Measurements from ENCODE around the gene CORT.

Gene CORT

GRCh38 chr1:10444248-10444647 is 5.6 kb upstream of the CORT start:
- Histone ChIP-seq H3K14ac (ENCODE audit: low read length) (no peak overlapping the region), H2BK12ac (ENCODE audit: low read length) (no peak overlapping the region), H3K23ac (ENCODE audit: low read depth, low read length, poor library complexity) (no peak overlapping the region), H3K27ac (replicated peaks; ENCODE audit: low read length) (no peak overlapping the region), H3K27me3 (ENCODE audit: control insufficient read depth in 3 of 3, insufficient read depth in 3 of 3, low read depth in 1 of 3, low read length in 3 of 3) (no peaks in the 10 kb centered on the region), H3K18ac (ENCODE audit: low read length) (no peak overlapping the region), H2BK120ac (ENCODE audit: low read depth, low read length) (no peak overlapping the region), H2AFZ (ENCODE audit: low read length) (no peak overlapping the region), H3K4me3 (ENCODE audit: low read length in 2 of 2) (no peak overlapping the region), H3K4me1 (ENCODE audit: control insufficient read depth in 2 of 2, insufficient read depth in 1 of 2, low read depth in 1 of 2, low read length in 2 of 2) (peaks cover 0 to 3% of the 10 kb centered on the region in 2 donors), H3K4ac (ENCODE audit: low read length) (no peak overlapping the region), H2AK5ac (ENCODE audit: low read depth, low read length) (no peak overlapping the region), H3K4me2 (ENCODE audit: insufficient read depth, low read length, poor library complexity, severe bottlenecking) (no peak overlapping the region), H3K9me3 (replicated peaks in 1 of 2; ENCODE audit: control insufficient read depth in 2 of 2, insufficient read depth in 1 of 2, low read depth in 1 of 2, low read length in 2 of 2) (no peaks in the 10 kb centered on the region), H3K36me3 (replicated peaks in 1 of 2; ENCODE audit: control insufficient read depth in 2 of 2, insufficient read depth in 2 of 2, low read length in 2 of 2) (peaks cover 4 to 50% of the 10 kb centered on the region in 2 donors), H4K91ac (ENCODE audit: low read depth, low read length, poor library complexity) (no peak overlapping the region), H2BK5ac (ENCODE audit: low read length) (no peak overlapping the region), H2BK15ac (ENCODE audit: low read length) (no peak overlapping the region), H3K9ac (ENCODE audit: low read depth, low read length, poor library complexity) (no peak overlapping the region), H3K79me1 (ENCODE audit: low read depth, low read length) (peaks cover 3% of the 10 kb centered on the region), H4K8ac (ENCODE audit: low read depth, low read length) (no peak overlapping the region)
- no peak for DNase-seq (ENCODE audit: low spot score)
- no CpG with 5 or more reads among the region's 6 CpGs for WGBS, 2 donors (ENCODE audit: extremely low coverage in 2 of 2, insufficient read length in 2 of 2, insufficient replicate concordance in 1 of 2)

GRCh38 chr1:10444795-10445397 is 4.9 kb upstream of the CORT start:
- H2BK15ac ChIP-seq (ENCODE audit: low read length) = no peak overlapping the region
- no peak overlapping the region for H4K91ac ChIP-seq (ENCODE audit: low read depth, low read length, poor library complexity)
- no peak overlapping the region for H2BK5ac ChIP-seq (ENCODE audit: low read length)
- H3K4me1 ChIP-seq (ENCODE audit: control insufficient read depth in 2 of 2, insufficient read depth in 1 of 2, low read depth in 1 of 2, low read length in 2 of 2) = peaks cover 2 to 3% of the 10 kb centered on the region in 2 donors
- H3K14ac ChIP-seq (ENCODE audit: low read length) = no peak overlapping the region
- no peak overlapping the region for H3K27ac ChIP-seq (replicated peaks; ENCODE audit: low read length)
- H2AK5ac ChIP-seq (ENCODE audit: low read depth, low read length) = no peak overlapping the region
- H3K4ac ChIP-seq (ENCODE audit: low read length) = no peak overlapping the region
- H2BK12ac ChIP-seq (ENCODE audit: low read length) = no peak overlapping the region
- no peaks in the 10 kb centered on the region for H3K9me3 ChIP-seq (replicated peaks in 1 of 2; ENCODE audit: control insufficient read depth in 2 of 2, insufficient read depth in 1 of 2, low read depth in 1 of 2, low read length in 2 of 2)
- no peak overlapping the region for H3K23ac ChIP-seq (ENCODE audit: low read depth, low read length, poor library complexity)
- peaks cover 3% of the 10 kb centered on the region for H3K79me1 ChIP-seq (ENCODE audit: low read depth, low read length)
- DNase-seq (ENCODE audit: low spot score) = no peak
- no CpG with 5 or more reads among the region's 7 CpGs for WGBS, 2 donors (ENCODE audit: extremely low coverage in 2 of 2, insufficient read length in 2 of 2, insufficient replicate concordance in 1 of 2)
- H2AFZ ChIP-seq (ENCODE audit: low read length) = no peak overlapping the region
- H3K4me2 ChIP-seq (ENCODE audit: insufficient read depth, low read length, poor library complexity, severe bottlenecking) = no peak overlapping the region
- H3K4me3 ChIP-seq (ENCODE audit: low read length in 2 of 2) = no peak overlapping the region
- no peaks in the 10 kb centered on the region for H3K27me3 ChIP-seq (ENCODE audit: control insufficient read depth in 3 of 3, insufficient read depth in 3 of 3, low read depth in 1 of 3, low read length in 3 of 3)
- H3K18ac ChIP-seq (ENCODE audit: low read length) = no peak overlapping the region
- H4K8ac ChIP-seq (ENCODE audit: low read depth, low read length) = no peak overlapping the region
- H3K36me3 ChIP-seq (replicated peaks in 1 of 2; ENCODE audit: control insufficient read depth in 2 of 2, insufficient read depth in 2 of 2, low read length in 2 of 2) = peaks cover 4 to 49% of the 10 kb centered on the region in 2 donors
- H3K9ac ChIP-seq (ENCODE audit: low read depth, low read length, poor library complexity) = no peak overlapping the region
- no peak overlapping the region for H2BK120ac ChIP-seq (ENCODE audit: low read depth, low read length)

- no peak overlapping the region for H4K8ac ChIP-seq (ENCODE audit: low read depth, low read length)
- H3K27ac ChIP-seq (replicated peaks; ENCODE audit: low read length) = no peak overlapping the region
- no peak overlapping the region for H2BK5ac ChIP-seq (ENCODE audit: low read length)
- H3K9ac ChIP-seq (ENCODE audit: low read depth, low read length, poor library complexity) = no peak overlapping the region
- no CpG with 5 or more reads among the region's 7 CpGs for WGBS, 2 donors (ENCODE audit: extremely low coverage in 2 of 2, insufficient read length in 2 of 2, insufficient replicate concordance in 1 of 2)
- no peak overlapping the region for H3K14ac ChIP-seq (ENCODE audit: low read length)
- no peak overlapping the region for H3K4me3 ChIP-seq (ENCODE audit: low read length in 2 of 2)
- H3K9me3 ChIP-seq (replicated peaks in 1 of 2; ENCODE audit: control insufficient read depth in 2 of 2, insufficient read depth in 1 of 2, low read depth in 1 of 2, low read length in 2 of 2) = no peaks in the 10 kb centered on the region
- no peak for DNase-seq (ENCODE audit: low spot score)
- no peak overlapping the region for H2BK15ac ChIP-seq (ENCODE audit: low read length)
- H2BK120ac ChIP-seq (ENCODE audit: low read depth, low read length) = no peak overlapping the region
- H2AK5ac ChIP-seq (ENCODE audit: low read depth, low read length) = no peak overlapping the region
- no peak overlapping the region for H2AFZ ChIP-seq (ENCODE audit: low read length)
- H3K4me2 ChIP-seq (ENCODE audit: insufficient read depth, low read length, poor library complexity, severe bottlenecking) = no peak overlapping the region
- H4K91ac ChIP-seq (ENCODE audit: low read depth, low read length, poor library complexity) = no peak overlapping the region
- peaks cover 3% of the 10 kb centered on the region for H3K79me1 ChIP-seq (ENCODE audit: low read depth, low read length)
- no peak overlapping the region for H3K4ac ChIP-seq (ENCODE audit: low read length)
- H3K18ac ChIP-seq (ENCODE audit: low read length) = no peak overlapping the region
- no peak overlapping the region for H3K23ac ChIP-seq (ENCODE audit: low read depth, low read length, poor library complexity)
- H3K36me3 ChIP-seq (replicated peaks in 1 of 2; ENCODE audit: control insufficient read depth in 2 of 2, insufficient read depth in 2 of 2, low read length in 2 of 2) = peaks cover 4 to 37% of the 10 kb centered on the region in 2 donors
- no peaks in the 10 kb centered on the region for H3K27me3 ChIP-seq (ENCODE audit: control insufficient read depth in 3 of 3, insufficient read depth in 3 of 3, low read depth in 1 of 3, low read length in 3 of 3)
- no peak overlapping the region for H2BK12ac ChIP-seq (ENCODE audit: low read length)
- peaks cover 5 to 6% of the 10 kb centered on the region in 2 donors for H3K4me1 ChIP-seq (ENCODE audit: control insufficient read depth in 2 of 2, insufficient read depth in 1 of 2, low read depth in 1 of 2, low read length in 2 of 2)
Observed at GRCh38 chr1:10446790-10447422, 2.9 kb upstream of the CORT start.

- no peak overlapping the region for H3K27ac ChIP-seq (replicated peaks; ENCODE audit: low read length)
- no peak overlapping the region for H3K4me3 ChIP-seq (ENCODE audit: low read length in 2 of 2)
- no peak overlapping the region for H2BK5ac ChIP-seq (ENCODE audit: low read length)
- peak overlapping the region; percentile 70 for H4K8ac ChIP-seq (ENCODE audit: low read depth, low read length)
- peak overlapping the region; percentile 8 for H3K23ac ChIP-seq (ENCODE audit: low read depth, low read length, poor library complexity)
- H3K18ac ChIP-seq (ENCODE audit: low read length) = peak overlapping the region; percentile 24
- H2BK120ac ChIP-seq (ENCODE audit: low read depth, low read length) = no peak overlapping the region
- H3K14ac ChIP-seq (ENCODE audit: low read length) = peak overlapping the region; percentile 61
- H3K79me1 ChIP-seq (ENCODE audit: low read depth, low read length) = peaks cover 3% of the 10 kb centered on the region
- H2BK12ac ChIP-seq (ENCODE audit: low read length) = no peak overlapping the region
- peaks cover 0 to 5% of the 10 kb centered on the region in 2 donors for H3K9me3 ChIP-seq (replicated peaks in 1 of 2; ENCODE audit: control insufficient read depth in 2 of 2, insufficient read depth in 1 of 2, low read depth in 1 of 2, low read length in 2 of 2)
- H3K9ac ChIP-seq (ENCODE audit: low read depth, low read length, poor library complexity) = peak overlapping the region; percentile 53
- H3K36me3 ChIP-seq (replicated peaks in 1 of 2; ENCODE audit: control insufficient read depth in 2 of 2, insufficient read depth in 2 of 2, low read length in 2 of 2) = peaks cover 4 to 21% of the 10 kb centered on the region in 2 donors
- no peak overlapping the region for H2BK15ac ChIP-seq (ENCODE audit: low read length)
- H2AFZ ChIP-seq (ENCODE audit: low read length) = no peak overlapping the region
- no peak for DNase-seq (ENCODE audit: low spot score)
- no CpG with 5 or more reads among the region's 21 CpGs for WGBS, 2 donors (ENCODE audit: extremely low coverage in 2 of 2, insufficient read length in 2 of 2, insufficient replicate concordance in 1 of 2)
- no peak overlapping the region for H4K91ac ChIP-seq (ENCODE audit: low read depth, low read length, poor library complexity)
- H3K4ac ChIP-seq (ENCODE audit: low read length) = peak overlapping the region; percentile 19
- no peak overlapping the region for H3K4me2 ChIP-seq (ENCODE audit: insufficient read depth, low read length, poor library complexity, severe bottlenecking)
- peaks cover 5 to 6% of the 10 kb centered on the region in 2 donors for H3K4me1 ChIP-seq (ENCODE audit: control insufficient read depth in 2 of 2, insufficient read depth in 1 of 2, low read depth in 1 of 2, low read length in 2 of 2)
- H2AK5ac ChIP-seq (ENCODE audit: low read depth, low read length) = no peak overlapping the region
- H3K27me3 ChIP-seq (ENCODE audit: control insufficient read depth in 3 of 3, insufficient read depth in 3 of 3, low read depth in 1 of 3, low read length in 3 of 3) = no peaks in the 10 kb centered on the region
Observed at GRCh38 chr1:10450156-10450814, 454 bp downstream of the CORT start.

All from neuronal stem cell (in vitro differentiated cells).